Keratinocyte (primary cell): ENCODE results near the gene KANK2. TPM values are rescaled to one million over a fixed set of nuclear protein-coding genes. Genes with fewer than 3 reads are reported as not detected.

Experiments
- DNase-seq: peaks from one replicate; pipeline ENCODE4 v3.0.0-alpha.2; 2011; ENCODE audit warnings: low read depth, missing footprints, low spot score
- FAIRE-seq: peaks from 2 replicates; lab custom pipeline; 2011; peaks lifted over from hg19 to GRCh38; lab: Jason Lieb, UNC
- H2AFZ ChIP-seq: 2 replicates; pipeline ENCODE4 v1.6.0; 2012; ENCODE audit warnings: low read length, control low read depth, inconsistent platforms; ENCODE audit not compliant: control insufficient read depth
- H3K27ac ChIP-seq: 2 replicates; pipeline ENCODE4 v1.5.1; 2011; ENCODE audit warnings: low read length; ENCODE audit not compliant: control insufficient read depth, insufficient read depth
- H3K27me3 ChIP-seq: 3 replicates; pipeline ENCODE4 v1.6.0; 2011; ENCODE audit warnings: low read length; ENCODE audit not compliant: control insufficient read depth, insufficient read depth; ENCODE audit errors: extremely low read depth
- H3K36me3 ChIP-seq, 2 experiments: 2 replicates in 1 of 2; 3 replicates in 1 of 2; pipeline ENCODE4 v1.5.1; 2011; ENCODE audit warnings: low read length in 2 of 2, mild to moderate bottlenecking in 1 of 2; ENCODE audit not compliant: control insufficient read depth in 2 of 2, insufficient read depth in 2 of 2; ENCODE audit errors: extremely low read depth in 1 of 2
- H3K4me1 ChIP-seq: 3 replicates; pipeline ENCODE4 v1.5.1; 2011; ENCODE audit warnings: low read length; ENCODE audit not compliant: control insufficient read depth, insufficient read depth; ENCODE audit errors: extremely low read depth
- H3K4me2 ChIP-seq: 3 replicates; pipeline ENCODE4 v1.6.0; 2011; ENCODE audit warnings: low read depth, low read length; ENCODE audit not compliant: control insufficient read depth, insufficient read depth; ENCODE audit errors: extremely low read depth
- H3K4me3 ChIP-seq, 3 experiments: fragments of 200-600 bp in 1 of 3; sonication (generic) in 1 of 3; 2 replicates in 2 of 3; 3 replicates in 1 of 3; pipeline ENCODE4 v1.5.1; 2011 to 2016; ENCODE audit warnings: low read length in 3 of 3, mild to moderate bottlenecking in 3 of 3, control low read depth in 2 of 3, inconsistent platforms in 1 of 3, low read depth in 1 of 3, mixed read lengths in 1 of 3, mixed run types in 1 of 3, moderate library complexity in 1 of 3; ENCODE audit not compliant: control insufficient read depth in 2 of 3, insufficient read depth in 2 of 3; ENCODE audit errors: extremely low read depth in 1 of 3
- H3K79me2 ChIP-seq: 2 replicates; pipeline ENCODE4 v1.6.0; 2012; ENCODE audit warnings: low read length; ENCODE audit not compliant: control insufficient read depth, insufficient read depth
- H3K9ac ChIP-seq: 3 replicates; pipeline ENCODE4 v1.6.0; 2011; ENCODE audit warnings: low read length; ENCODE audit not compliant: control insufficient read depth, insufficient read depth; ENCODE audit errors: extremely low read depth
- H3K9me1 ChIP-seq: 3 replicates; pipeline ENCODE4 v1.6.0; 2011; ENCODE audit warnings: low read length; ENCODE audit not compliant: control insufficient read depth, insufficient read depth; ENCODE audit errors: extremely low read depth
- H3K9me3 ChIP-seq: 2 replicates; pipeline ENCODE4 v1.5.1; 2012; ENCODE audit warnings: low read depth, low read length; ENCODE audit not compliant: control insufficient read depth
- H4K20me1 ChIP-seq: 3 replicates; pipeline ENCODE4 v1.6.0; 2011; ENCODE audit warnings: low read length; ENCODE audit not compliant: control insufficient read depth, insufficient read depth; ENCODE audit errors: extremely low read depth
- EZH2 ChIP-seq: IDR thresholded peaks from one replicate; pipeline ENCODE4 v1.6.1; 2012; ENCODE audit warnings: inconsistent platforms, mild to moderate bottlenecking, low read length, moderate library complexity
- dilution Hi-C: fragments of 300-500 bp; cut with MboI; formaldehyde crosslinking; loops from one replicate; pipeline ENCODE4 v1.7.0; 2020; ENCODE audit warnings: low sequenced_read_pairs; ENCODE audit not compliant: extremely low pct_ligation_motif_present
- polyA plus RNA-seq, 5 experiments: library from polyadenylated mRNA; depleted of rRNA in 3 of 5; stranded (reverse) in 3 of 5; stranded (forward) in 1 of 5; unstranded in 1 of 5; fragments of >200 nt; gene quantifications; 1 replicate in 1 of 5; 2 replicates in 3 of 5; 3 replicates in 1 of 5; pipeline versions ENCODE4 v1.2.1 to v1.2.3, GENCODE V29; 2011 to 2012; ENCODE audit warnings: missing spikeins in 2 of 5, low read depth in 1 of 5, low replicate concordance in 1 of 5
- TF ChIP-seq, protein P1 (sequence below), 3 experiments: IDR thresholded peaks in 1 of 3; conservative IDR thresholded peaks in 1 of 3; optimal IDR thresholded peaks in 1 of 3; 2 replicates in 2 of 3; 3 replicates in 1 of 3; pipeline versions ENCODE3 to v1.5.1; 2011; ENCODE audit warnings: low read length in 3 of 3, mild to moderate bottlenecking in 3 of 3, moderate library complexity in 2 of 3, control low read depth in 1 of 3, inconsistent platforms in 1 of 3; ENCODE audit not compliant: insufficient read depth in 2 of 3; ENCODE audit errors: extremely low read depth in 1 of 3

The KANK2 gene
- polyA plus RNA-seq, 1 donor (not counting 4 experiments of a cell fraction or from before 2014, with no cell fraction given): 2.8 TPM

DNA sequence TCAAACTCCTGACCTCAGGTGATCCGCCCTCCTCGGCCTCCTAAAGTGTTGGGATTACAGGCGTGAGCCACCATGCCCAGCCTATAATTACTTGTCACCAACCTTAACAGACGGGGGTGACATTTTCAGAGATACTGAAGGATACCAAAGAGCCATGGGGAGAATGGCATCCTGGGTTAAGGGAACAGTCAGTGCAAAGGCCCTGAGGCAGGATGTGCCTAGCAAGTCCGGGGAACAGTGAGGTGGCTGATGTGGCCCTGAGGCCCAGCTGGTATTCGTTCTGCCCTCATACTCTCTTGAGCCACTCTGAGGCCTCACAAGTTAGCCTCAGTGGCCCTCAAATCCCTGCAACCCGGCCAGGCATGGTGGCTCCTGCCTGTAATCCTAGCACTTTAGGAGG, 27.1 kb upstream of the KANK2 start:
- Histone ChIP-seq H3K79me2 (no peaks in the 10 kb centered on the region), H3K4me3 (no peak overlapping the region), H4K20me1 (no peaks in the 10 kb centered on the region), H2AFZ (no peak overlapping the region), H3K9me3 (peaks cover 9% of the 10 kb centered on the region), H3K4me2 (no peak overlapping the region), H3K27ac (no peak overlapping the region), H3K9ac (no peak overlapping the region), H3K27me3 (no peaks in the 10 kb centered on the region), H3K9me1 (no peaks in the 10 kb centered on the region), H3K36me3 (peaks cover 9 to 23% of the 10 kb centered on the region in 2 experiments), H3K4me1 (no peaks in the 10 kb centered on the region)
- dilution Hi-C loops: no loop called here
- DNase-seq (no peak), FAIRE-seq (no peak)
- no peak for TF ChIP-seq EZH2
- TF ChIP-seq, protein P1, sequence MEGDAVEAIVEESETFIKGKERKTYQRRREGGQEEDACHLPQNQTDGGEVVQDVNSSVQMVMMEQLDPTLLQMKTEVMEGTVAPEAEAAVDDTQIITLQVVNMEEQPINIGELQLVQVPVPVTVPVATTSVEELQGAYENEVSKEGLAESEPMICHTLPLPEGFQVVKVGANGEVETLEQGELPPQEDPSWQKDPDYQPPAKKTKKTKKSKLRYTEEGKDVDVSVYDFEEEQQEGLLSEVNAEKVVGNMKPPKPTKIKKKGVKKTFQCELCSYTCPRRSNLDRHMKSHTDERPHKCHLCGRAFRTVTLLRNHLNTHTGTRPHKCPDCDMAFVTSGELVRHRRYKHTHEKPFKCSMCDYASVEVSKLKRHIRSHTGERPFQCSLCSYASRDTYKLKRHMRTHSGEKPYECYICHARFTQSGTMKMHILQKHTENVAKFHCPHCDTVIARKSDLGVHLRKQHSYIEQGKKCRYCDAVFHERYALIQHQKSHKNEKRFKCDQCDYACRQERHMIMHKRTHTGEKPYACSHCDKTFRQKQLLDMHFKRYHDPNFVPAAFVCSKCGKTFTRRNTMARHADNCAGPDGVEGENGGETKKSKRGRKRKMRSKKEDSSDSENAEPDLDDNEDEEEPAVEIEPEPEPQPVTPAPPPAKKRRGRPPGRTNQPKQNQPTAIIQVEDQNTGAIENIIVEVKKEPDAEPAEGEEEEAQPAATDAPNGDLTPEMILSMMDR (optimal IDR thresholded peaks at IDR 0.05 in 1 of 3, IDR thresholded peaks at IDR 0.05 in 1 of 3, conservative IDR thresholded peaks at IDR 0.05 in 1 of 3; ENCODE audit: extremely low read depth in 1 of 3, insufficient read depth in 2 of 3, low read length in 3 of 3): no peak

DNA sequence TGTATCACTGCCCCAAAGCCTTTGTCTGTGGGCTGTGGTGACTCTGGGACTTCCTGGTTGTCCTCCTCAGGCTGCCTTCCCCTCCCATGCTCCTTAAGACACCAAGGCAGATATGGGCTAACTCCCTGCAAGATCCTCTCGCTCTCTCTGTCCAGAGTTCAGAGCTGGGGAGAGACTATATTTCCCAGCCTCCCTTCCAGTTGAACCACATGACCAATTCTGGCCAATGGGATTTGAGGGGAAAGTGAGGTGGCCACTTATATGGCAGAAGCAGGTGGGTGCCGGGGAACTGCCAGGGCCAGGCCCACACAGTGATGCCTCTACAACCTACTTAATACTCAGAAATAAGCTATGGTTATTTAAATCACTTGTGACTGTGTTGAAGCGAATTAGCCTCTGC, 25.9 kb upstream of the KANK2 start:
- Histone ChIP-seq H3K27ac (no peak overlapping the region), H3K27me3 (no peaks in the 10 kb centered on the region), H3K9me1 (no peaks in the 10 kb centered on the region), H3K4me2 (no peak overlapping the region), H3K4me1 (no peaks in the 10 kb centered on the region), H3K36me3 (peaks cover 9 to 23% of the 10 kb centered on the region in 2 experiments), H2AFZ (no peak overlapping the region), H3K4me3 (no peak overlapping the region), H3K79me2 (no peaks in the 10 kb centered on the region), H3K9ac (no peak overlapping the region), H3K9me3 (peaks cover 9% of the 10 kb centered on the region), H4K20me1 (no peaks in the 10 kb centered on the region)
- dilution Hi-C loops: no loop called here
- FAIRE-seq: no peak
- no peak for DNase-seq
- TF ChIP-seq, protein P1 (optimal IDR thresholded peaks at IDR 0.05 in 1 of 3, IDR thresholded peaks at IDR 0.05 in 1 of 3, conservative IDR thresholded peaks at IDR 0.05 in 1 of 3; ENCODE audit: extremely low read depth in 1 of 3, insufficient read depth in 2 of 3, low read length in 3 of 3): no peak
- no peak for TF ChIP-seq EZH2
